ENCODE results near the gene WDR38.
"Not testable (repeated sequence)": the region's sequence is repeated elsewhere in the genome, so short reads cannot be mapped to it uniquely, and the experiment has no call there.

The WDR38 gene

DNA sequence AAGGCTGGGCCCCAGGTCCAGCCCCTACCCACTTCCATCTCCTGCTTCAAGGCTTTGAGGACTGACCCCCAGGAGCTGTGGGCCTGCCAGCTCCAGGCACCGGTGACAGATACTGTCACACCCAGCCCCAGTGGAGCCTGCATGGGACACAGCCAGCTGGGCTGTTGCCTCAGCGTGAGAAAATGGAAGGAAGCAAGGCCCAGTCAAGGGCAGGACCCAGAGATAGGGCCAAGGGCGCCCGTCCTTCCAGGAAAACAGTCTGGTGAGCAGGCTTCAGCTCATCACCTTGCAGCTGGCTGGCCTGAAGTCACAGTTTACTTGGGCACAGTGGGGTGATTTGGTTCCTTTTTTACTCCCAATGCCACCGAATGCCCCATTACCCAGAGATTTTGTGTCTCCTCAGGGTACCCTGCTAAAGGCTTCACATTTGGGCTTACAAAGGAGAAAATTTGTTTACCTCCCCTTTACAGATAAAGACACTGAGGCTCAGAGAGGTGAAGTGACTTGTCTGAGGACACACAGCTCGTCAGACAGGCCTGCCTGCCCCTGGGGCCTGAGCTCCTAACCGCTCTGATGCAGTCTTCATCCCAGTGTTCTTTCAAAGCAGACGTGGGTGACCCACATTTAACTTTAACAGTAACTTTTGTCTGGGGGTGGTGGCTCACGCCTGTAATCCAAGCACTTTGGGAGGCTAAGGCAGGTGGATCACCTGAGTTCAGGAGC, 21.5 kb upstream of the WDR38 start:
- no peak for DNase-seq (ENCODE audit: low spot score)
- no peak for TF ChIP-seq CTCF (IDR thresholded peaks at IDR 0.05; ENCODE audit: extremely low read depth, insufficient read depth, missing control alignments)
- in situ Hi-C loops (cut with MboI; ENCODE audit: low pct_unique_long_range_greater_than_20kb, low sequenced_read_pairs, unreplicated experiment): no loop called here

- in situ Hi-C loops (cut with MboI; ENCODE audit: low pct_unique_long_range_greater_than_20kb, low sequenced_read_pairs, unreplicated experiment): no loop called here
- no peak for TF ChIP-seq CTCF (IDR thresholded peaks at IDR 0.05; ENCODE audit: extremely low read depth, insufficient read depth, missing control alignments)
- DNase-seq (ENCODE audit: low spot score): no peak
Measured at GRCh38 chr9:124834591-124834990, 18.7 kb upstream of the WDR38 start.

DNA sequence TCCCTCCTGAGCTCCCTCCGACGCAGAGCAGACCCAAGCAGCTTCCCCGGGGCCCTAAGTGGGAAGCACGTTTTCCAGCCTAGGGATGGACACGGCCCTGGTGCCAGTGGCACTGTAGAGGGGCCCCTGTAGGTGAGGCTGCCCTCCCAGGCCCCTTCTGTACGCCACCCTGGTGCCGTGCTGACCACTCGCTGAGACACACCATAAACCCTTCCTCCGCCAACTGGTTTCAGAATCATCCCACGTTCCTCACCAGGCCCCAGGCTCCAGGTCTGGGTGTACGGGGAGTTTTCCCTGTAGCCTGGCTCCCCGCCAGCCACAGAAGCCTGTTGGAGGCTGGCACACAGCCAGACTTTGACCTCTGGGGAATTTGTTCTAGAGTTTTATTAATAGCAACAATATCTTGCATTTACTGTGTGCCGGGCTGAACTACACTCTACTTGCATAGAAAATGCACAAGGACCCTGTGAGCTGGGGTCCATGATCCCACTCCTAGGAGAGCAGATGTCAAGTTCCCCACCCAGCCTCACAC, 18.2 kb upstream of the WDR38 start:
- in situ Hi-C loops (cut with MboI; ENCODE audit: low pct_unique_long_range_greater_than_20kb, low sequenced_read_pairs, unreplicated experiment): no loop called here
- no peak for TF ChIP-seq CTCF (IDR thresholded peaks at IDR 0.05; ENCODE audit: extremely low read depth, insufficient read depth, missing control alignments)
- DNase-seq (ENCODE audit: low spot score): no peak

DNA sequence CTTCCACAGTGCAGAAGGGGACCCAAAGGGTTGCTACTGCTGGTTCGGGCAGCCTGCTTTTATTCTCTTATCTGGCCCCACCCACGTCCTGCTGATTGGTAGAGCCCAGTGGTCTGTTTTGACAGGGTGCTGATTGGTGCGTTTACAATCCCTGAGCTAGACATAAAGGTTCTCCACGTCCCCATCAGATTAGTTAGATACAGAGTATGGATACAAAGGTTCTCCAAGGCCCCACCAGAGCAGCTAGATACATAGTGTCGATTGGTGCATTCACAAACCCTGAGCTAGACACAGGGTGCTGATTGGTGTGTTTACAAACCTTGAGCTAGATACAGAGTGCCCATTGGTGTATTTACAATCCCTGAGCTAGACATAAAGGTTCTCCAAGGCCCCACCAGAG, 15.1 kb upstream of the WDR38 start:
- DNase-seq (ENCODE audit: low spot score); in situ Hi-C loops (cut with MboI; ENCODE audit: low pct_unique_long_range_greater_than_20kb, low sequenced_read_pairs, unreplicated experiment): not testable (repeated sequence)

GRCh38 chr9:124838567-124839275, 14.5 kb upstream of the WDR38 start:
- in situ Hi-C loops (cut with MboI; ENCODE audit: low pct_unique_long_range_greater_than_20kb, low sequenced_read_pairs, unreplicated experiment): not testable (repeated sequence)

DNA sequence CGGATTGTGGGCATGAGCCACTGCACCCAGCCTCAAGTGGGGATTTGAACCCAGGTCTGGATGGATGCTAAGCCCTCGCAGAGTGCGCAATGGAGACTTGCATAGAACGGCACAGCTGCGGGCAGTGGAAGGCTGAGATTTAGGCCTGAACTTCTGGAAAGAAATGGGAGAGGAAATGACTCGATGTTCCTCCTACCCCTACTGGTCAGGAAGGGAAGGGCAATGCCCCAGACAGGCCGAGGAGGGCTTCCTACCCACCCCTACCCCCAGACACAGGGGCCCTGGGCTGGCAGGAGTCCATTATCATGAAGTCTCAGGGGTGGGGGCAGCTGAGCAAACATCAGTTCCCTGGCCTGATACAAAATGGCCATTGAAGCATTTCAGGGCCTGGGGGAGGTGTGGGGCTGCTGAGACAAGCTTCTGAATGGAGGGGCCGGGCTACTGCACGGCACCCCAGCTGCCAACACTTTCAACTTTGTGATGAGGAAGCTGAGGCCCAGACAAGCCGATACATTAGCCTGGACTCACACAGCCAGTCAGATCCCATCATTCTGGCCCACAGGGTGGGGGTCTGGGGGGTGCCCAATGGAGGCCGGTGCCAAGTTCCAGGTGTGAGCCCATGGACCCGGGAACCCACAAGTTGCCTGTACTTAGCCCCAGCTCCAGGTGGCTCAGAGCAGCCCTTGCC, 13.5 kb upstream of the WDR38 start:
- no peak for DNase-seq (ENCODE audit: low spot score)
- in situ Hi-C loops (cut with MboI; ENCODE audit: low pct_unique_long_range_greater_than_20kb, low sequenced_read_pairs, unreplicated experiment): loop anchor here (10.0 kb wide), 1 partner anchor 45 kb away; no protein-coding TSS in a partner anchor
- TF ChIP-seq CTCF (IDR thresholded peaks at IDR 0.05; ENCODE audit: extremely low read depth, insufficient read depth, missing control alignments): peak; percentile 25

More at GRCh38 chr9:124838567-124839275, 14.5 kb upstream of the WDR38 start:
- not testable (repeated sequence) for DNase-seq (ENCODE audit: low spot score)

- peak; percentile 31 for TF ChIP-seq CTCF (IDR thresholded peaks at IDR 0.05; ENCODE audit: extremely low read depth, insufficient read depth, missing control alignments)
- DNase-seq (ENCODE audit: low spot score): no peak
- in situ Hi-C loops (cut with MboI; ENCODE audit: low pct_unique_long_range_greater_than_20kb, low sequenced_read_pairs, unreplicated experiment): loop anchor here (10.0 kb wide), 1 partner anchor 46 kb away; no protein-coding TSS in a partner anchor
Measured at GRCh38 chr9:124840300-124840833, 12.9 kb upstream of the WDR38 start.
